BJ (cell line): ENCODE results near the gene JAML. TPM values are rescaled to one million over a fixed set of nuclear protein-coding genes. Genes with fewer than 3 reads are reported as not detected.

Experiments
- CTCF ChIA-PET: fragments of 350-600 bp; formaldehyde crosslinking; extraction: SDS; loops from one replicate; lab custom pipeline; 2021; ENCODE audit warnings: antibody characterized with exemption, inconsistent platforms; lab: Yijun Ruan, JAX
- POLR2A ChIA-PET: fragments of 300-600 bp; sonication (Branson Sonifier 250); formaldehyde crosslinking; extraction: SDS; loops from one replicate; lab custom pipeline; 2021; ENCODE audit warnings: antibody characterized with exemption; lab: Charles Lee
- DNase-seq: peaks from one replicate; pipeline ENCODE4 v3.0.0-alpha.2; 2011; ENCODE audit warnings: low read depth
- H3K27me3 ChIP-seq: 2 replicates; pipeline ENCODE4 v1.6.0; 2011; ENCODE audit warnings: low read length; ENCODE audit not compliant: control insufficient read depth, insufficient read depth
- H3K36me3 ChIP-seq: 2 replicates; pipeline ENCODE4 v1.5.1; 2011; ENCODE audit warnings: low read length; ENCODE audit not compliant: control insufficient read depth, insufficient read depth
- H3K4me3 ChIP-seq: 2 replicates; pipeline ENCODE4 v1.5.1; 2011; ENCODE audit warnings: low read depth, mild to moderate bottlenecking, control low read depth, low read length
- CTCF ChIP-seq: IDR thresholded peaks from 2 replicates; pipeline ENCODE4 v1.5.1; 2011; ENCODE audit warnings: low read depth, mild to moderate bottlenecking, control low read depth, inconsistent platforms, low read length, moderate library complexity; ENCODE audit not compliant: insufficient read depth
- polyA plus RNA-seq: library from polyadenylated mRNA; depleted of rRNA; stranded (reverse); fragments of >200 nt; gene quantifications from 2 replicates; pipeline ENCODE4 v1.2.3, GENCODE V29; 2011

JAML gene
- polyA plus RNA-seq, 1 experiment: not detected

GRCh38 chr11:118171269-118172062 lies 53.3 kb downstream of the JAML start:
- no peak for DNase-seq
- peaks cover 20% of the 10 kb centered on the region for H3K27me3 ChIP-seq
- peak; percentile 93 for TF ChIP-seq CTCF
- H3K4me3 ChIP-seq: no peak overlapping the region
- POLR2A ChIA-PET: interaction anchor here (0.6 kb wide), 1 partner anchor 26 kb away, joined by 4 read pairs; no protein-coding TSS in a partner anchor
- CTCF ChIA-PET: interaction anchor here (0.6 to 8.3 kb wide), 30 partner anchors 8 to 1619 kb away, joined by 3 to 161 read pairs (median 4); partner anchors contain the start of gene SCN4B
- no peaks in the 10 kb centered on the region for H3K36me3 ChIP-seq

GRCh38 chr11:118170882-118171268 lies 53.9 kb downstream of the JAML start:
- TF ChIP-seq CTCF: 0 out of 2 replicates have a peak, but pooled peaks have one; percentile 3
- Histone ChIP-seq H3K4me3 (no peak overlapping the region), H3K36me3 (no peaks in the 10 kb centered on the region), H3K27me3 (peaks cover 17% of the 10 kb centered on the region)
- ChIA-PET CTCF (interaction anchor here (0.6 to 8.3 kb wide), 16 partner anchors 8 to 186 kb away, joined by 3 to 161 read pairs (median 6); partner anchors contain the start of gene SCN4B), POLR2A (no interaction called here)
- no peak for DNase-seq

- Histone ChIP-seq H3K27me3 (peaks cover 11% of the 10 kb centered on the region), H3K4me3 (no peak overlapping the region), H3K36me3 (no peaks in the 10 kb centered on the region)
- CTCF ChIA-PET: interaction anchor here (1.4 to 8.3 kb wide), 4 partner anchors 13 to 26 kb away, joined by 3 to 161 read pairs (median 64); no protein-coding TSS in a partner anchor
- POLR2A ChIA-PET: no interaction called here
- TF ChIP-seq CTCF: no peak
- DNase-seq: no peak
These were observed 54.6 kb downstream of the JAML start for GRCh38 chr11:118170231-118170630.

- TF ChIP-seq CTCF: no peak
- no peak for DNase-seq
- H3K4me3 ChIP-seq: no peak overlapping the region
- ChIA-PET CTCF (interaction anchor here (1.1 to 8.3 kb wide), 5 partner anchors 12 to 25 kb away, joined by 3 to 161 read pairs (median 60); no protein-coding TSS in a partner anchor), POLR2A (no interaction called here)
- no peaks in the 10 kb centered on the region for H3K36me3 ChIP-seq
- peaks cover 7% of the 10 kb centered on the region for H3K27me3 ChIP-seq
These were observed 55.3 kb downstream of the JAML start for GRCh38 chr11:118169300-118170140.
